Natural killer cell (primary cell): Measurements from ENCODE around the gene WBP1. TPM values are rescaled to one million over a fixed set of nuclear protein-coding genes. Genes with fewer than 3 reads are reported as not detected.

Source experiments
- ATAC-seq, 3 donors: fragments of 150-1000 bp in 2 of 3; fragments of 200-7000 bp in 1 of 3; cut with Tn5 transposase; 1 replicate in 1 of 3; 2 replicates in 2 of 3; pipeline ENCODE4 v1.10.0; 2021; ENCODE audit warnings: mild to moderate bottlenecking in 2 of 3, moderate library complexity in 2 of 3
- DNase-seq, 2 donors: peaks; one replicate each; pipeline versions ENCODE4 v3.0.0 to v3.0.0-alpha.2; 2013 to 2021; ENCODE audit warnings: mixed read lengths in 1 of 2
- H3K27ac ChIP-seq: one replicate; pipeline ENCODE4 v1.5.1; 2013; ENCODE audit warnings: mild to moderate bottlenecking, low read length
- H3K27me3 ChIP-seq: one replicate; pipeline ENCODE4 v1.6.1; 2013; ENCODE audit warnings: low read length; ENCODE audit not compliant: control insufficient read depth, insufficient read depth
- H3K36me3 ChIP-seq: one replicate; pipeline ENCODE4 v1.6.1; 2013; ENCODE audit warnings: low read length; ENCODE audit not compliant: control insufficient read depth, insufficient read depth
- H3K4me1 ChIP-seq: one replicate; pipeline ENCODE4 v1.6.1; 2013; ENCODE audit warnings: low read length; ENCODE audit not compliant: control insufficient read depth, insufficient read depth
- H3K4me3 ChIP-seq: one replicate; pipeline ENCODE4 v1.5.1; 2013; ENCODE audit warnings: low read length
- H3K9me3 ChIP-seq: one replicate; pipeline ENCODE4 v1.6.1; 2013; ENCODE audit warnings: low read length; ENCODE audit not compliant: control insufficient read depth, insufficient read depth
- H3K27ac Mint-ChIP-seq, 2 donors: one replicate each; pipeline ENCODE4 v1.8.0; 2022; ENCODE audit warnings: mild to moderate bottlenecking in 2 of 2, mixed read lengths in 2 of 2, moderate library complexity in 1 of 2
- H3K27me3 Mint-ChIP-seq, 2 donors: one replicate each; pipeline ENCODE4 v1.8.0; 2022; ENCODE audit warnings: low read depth in 2 of 2, mixed read lengths in 2 of 2
- H3K36me3 Mint-ChIP-seq: one replicate; pipeline ENCODE4 v1.8.0; 2022; ENCODE audit warnings: mixed read lengths
- H3K4me1 Mint-ChIP-seq, 2 donors: one replicate each; pipeline ENCODE4 v1.8.0; 2022; ENCODE audit warnings: mixed read lengths in 2 of 2
- H3K4me3 Mint-ChIP-seq: one replicate; pipeline ENCODE4 v1.8.0; 2022; ENCODE audit warnings: mild to moderate bottlenecking, moderate library complexity, mixed read lengths
- H3K9me3 Mint-ChIP-seq, 2 donors: one replicate each; pipeline ENCODE4 v1.8.0; 2022; ENCODE audit warnings: mixed read lengths in 2 of 2
- CTCF ChIP-seq: fragments of 200-600 bp; IDR thresholded peaks from one replicate; pipeline ENCODE4 v1.8.0; 2022; ENCODE audit warnings: antibody characterized with exemption
- WGBS: methylation state at CpG from one replicate; pipeline ENCODE4 v1.1.7; 2013; ENCODE audit warnings: missing lambda C conversion rate; ENCODE audit not compliant: insufficient coverage; 5-methylcytosine and 5-hydroxymethylcytosine counted together
- intact Hi-C: fragments of 100-400 bp; cut with micrococcal nuclease; formaldehyde crosslinking; loops from one replicate; pipeline ENCODE4 v1.14.2; 2022
- total RNA-seq, 4 donors: library from RNA; stranded (reverse); fragments of 120-200 nt in 1 of 4; gene quantifications; one replicate each; pipeline versions ENCODE4 v1.2.3 to v1.2.4, GENCODE V29; 2013 to 2022

Gene WBP1
- total RNA-seq, 3 donors from 2014 or later (not counting 1 experiment from before 2014, with no cell fraction given) = 65.1 to 68.3 (median 65.4) TPM

DNA sequence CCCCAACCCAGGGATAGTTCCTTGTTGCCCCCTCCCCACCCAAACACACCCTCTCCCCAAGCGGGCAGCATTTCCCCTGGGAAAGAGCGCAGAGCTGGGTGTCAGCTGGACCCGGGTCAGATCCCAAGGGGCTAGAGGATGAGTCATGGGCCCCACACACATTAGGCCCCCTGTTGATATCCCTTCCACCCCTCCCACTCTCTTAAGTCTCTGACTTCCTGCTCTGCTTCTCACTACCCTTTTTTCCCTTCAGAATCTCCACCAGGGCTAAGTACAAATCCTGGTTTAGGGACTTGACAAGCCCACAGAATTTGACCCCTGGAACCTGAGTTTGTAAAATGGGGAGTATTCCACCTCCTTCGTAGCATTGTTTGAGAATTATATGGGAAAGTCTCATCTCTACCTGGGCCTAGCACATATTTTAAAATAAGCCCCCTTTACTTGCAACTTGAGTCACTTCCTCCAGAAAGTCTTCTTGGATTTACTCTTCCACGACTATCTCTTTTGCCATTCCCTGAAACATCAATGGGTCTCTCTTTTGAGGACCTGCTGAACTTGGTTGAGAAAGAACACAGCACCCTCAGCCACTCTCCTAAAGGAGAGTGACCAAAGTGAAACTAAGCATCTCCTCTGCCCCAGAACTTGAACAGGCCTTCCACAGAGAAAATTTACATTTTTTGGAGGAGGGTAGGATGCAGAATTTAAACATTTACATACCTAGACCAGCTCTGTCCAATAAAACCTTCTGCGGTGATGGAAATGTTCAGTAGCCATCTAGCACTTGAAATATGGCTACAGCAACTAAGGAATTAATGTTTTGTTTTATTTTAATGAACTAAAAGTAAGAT, 21.2 kb upstream of the WBP1 start:
- Histone ChIP-seq H3K36me3 (no peaks in the 10 kb centered on the region), H3K4me3 (no peak overlapping the region), H3K27ac (no peak overlapping the region), H3K27me3 (peaks cover 15% of the 10 kb centered on the region), H3K9me3 (no peaks in the 10 kb centered on the region), H3K4me1 (peaks cover 28% of the 10 kb centered on the region)
- ATAC-seq (no peak), DNase-seq (no peak)
- intact Hi-C loops = no loop called here
- H3K4me1 Mint-ChIP-seq = peaks cover 23 to 34% of the 10 kb centered on the region in 2 donors
- peak overlapping the region in 1 of 2 donors; percentile 37 for H3K27ac Mint-ChIP-seq
- 64% methylated on average over 5 of the region's 6 CpGs for WGBS
- H3K9me3 Mint-ChIP-seq = no peaks in the 10 kb centered on the region
- H3K4me3 Mint-ChIP-seq = no peak overlapping the region
- no peaks in the 10 kb centered on the region for H3K36me3 Mint-ChIP-seq
- no peak for TF ChIP-seq CTCF
- H3K27me3 Mint-ChIP-seq = peaks cover 0 to 5% of the 10 kb centered on the region in 2 donors

- 73% methylated on average over 1 of the region's 1 CpG for whole genome bisulfite sequencing
- no peak overlapping the region for H3K4me3 Mint-ChIP-seq
- ATAC-seq (no peak), DNase-seq (no peak)
- Histone ChIP-seq H3K36me3 (no peaks in the 10 kb centered on the region), H3K4me3 (no peak overlapping the region), H3K27ac (no peak overlapping the region), H3K4me1 (peaks cover 33% of the 10 kb centered on the region), H3K9me3 (no peaks in the 10 kb centered on the region), H3K27me3 (peaks cover 19% of the 10 kb centered on the region)
- intact Hi-C loops = no loop called here
- H3K27ac Mint-ChIP-seq = peak overlapping the region; percentile 27 to 28
- H3K27me3 Mint-ChIP-seq = peaks cover 0 to 11% of the 10 kb centered on the region in 2 donors
- no peaks in the 10 kb centered on the region for H3K36me3 Mint-ChIP-seq
- TF ChIP-seq CTCF = no peak
- peaks cover 27 to 38% of the 10 kb centered on the region in 2 donors for H3K4me1 Mint-ChIP-seq
- no peaks in the 10 kb centered on the region for H3K9me3 Mint-ChIP-seq
Measured at GRCh38 chr2:74438248-74438647, 20.0 kb upstream of the WBP1 start.

DNA sequence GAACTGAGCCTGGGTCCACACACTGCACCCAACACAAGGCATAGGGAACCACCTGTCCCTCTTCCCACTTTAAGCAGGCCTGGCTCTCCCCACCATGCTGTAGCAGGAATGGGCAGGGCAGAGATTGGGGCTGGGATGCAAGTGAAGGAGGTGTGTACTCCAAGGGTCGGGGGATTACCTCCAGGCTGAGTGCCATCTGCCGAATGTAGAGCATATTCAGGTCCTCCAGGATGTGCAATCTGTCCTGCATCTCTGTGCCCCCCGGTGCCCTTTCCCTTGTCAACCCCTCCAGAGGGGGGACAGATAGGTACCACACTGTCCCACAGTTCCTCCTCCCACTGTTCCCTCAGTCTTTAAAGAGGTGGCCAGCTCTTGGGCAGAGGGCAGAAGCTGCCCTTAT, 18.9 kb upstream of the WBP1 start:
- peaks cover 27 to 38% of the 10 kb centered on the region in 2 donors for H3K4me1 Mint-ChIP-seq
- DNase-seq (no peak), ATAC-seq (no peak)
- Histone ChIP-seq H3K9me3 (no peaks in the 10 kb centered on the region), H3K4me3 (no peak overlapping the region), H3K27ac (no peak overlapping the region), H3K36me3 (no peaks in the 10 kb centered on the region), H3K4me1 (peaks cover 33% of the 10 kb centered on the region), H3K27me3 (peaks cover 19% of the 10 kb centered on the region)
- no peaks in the 10 kb centered on the region for H3K9me3 Mint-ChIP-seq
- peak overlapping the region; percentile 88 for H3K4me3 Mint-ChIP-seq
- no peak for TF ChIP-seq CTCF
- WGBS = 41% methylated on average over 3 of the region's 3 CpGs
- intact Hi-C loops = no loop called here
- H3K27me3 Mint-ChIP-seq = peaks cover 0 to 11% of the 10 kb centered on the region in 2 donors
- no peaks in the 10 kb centered on the region for H3K36me3 Mint-ChIP-seq
- peak overlapping the region; percentile 27 to 28 for H3K27ac Mint-ChIP-seq
